Kidney tubule cell (primary cell): ENCODE data around the gene INHA.
A peak's percentile ranks its signal among the peaks of the same experiment; 100 is the strongest.

Experiments used
- DNase-seq: peaks from one replicate; pipeline ENCODE4 v3.0.0-alpha.2; 2018; ENCODE audit warnings: low spot score

INHA gene

DNA sequence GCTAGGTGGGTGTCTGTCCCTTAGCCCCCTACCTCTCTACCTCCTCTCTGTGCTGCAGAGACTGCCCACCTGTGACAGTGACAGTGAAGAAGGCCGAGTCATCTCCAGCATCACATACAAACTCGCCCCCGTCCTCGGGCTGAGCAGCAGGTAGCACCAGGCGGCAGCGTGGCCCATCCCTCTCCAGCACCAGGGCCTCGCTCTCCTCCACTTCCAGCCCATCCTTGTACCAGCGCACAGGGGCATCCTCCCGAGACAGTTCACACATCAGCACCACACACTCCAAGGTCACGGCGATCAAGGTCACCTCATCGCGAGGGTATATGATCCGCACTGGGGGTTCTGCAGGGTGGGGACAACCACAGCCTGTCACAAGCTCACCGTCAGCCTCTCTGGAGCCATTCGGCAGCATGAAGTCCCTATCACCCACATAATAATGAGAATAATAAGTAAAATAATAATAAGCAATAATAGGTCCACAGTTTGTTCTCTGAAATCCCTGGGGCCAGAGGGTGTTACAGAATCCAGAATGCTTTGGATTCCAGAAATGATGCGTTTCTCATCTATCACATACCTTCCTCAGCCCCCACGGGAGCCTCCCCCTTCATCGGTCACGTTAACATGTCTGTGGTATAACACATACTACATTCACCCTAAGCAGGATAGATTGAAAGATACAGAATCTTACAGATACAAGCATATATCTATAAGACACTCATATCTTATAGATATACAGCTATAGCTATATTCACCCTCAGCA, 12.8 kb upstream of the INHA start:
- DNase-seq = no peak

DNA sequence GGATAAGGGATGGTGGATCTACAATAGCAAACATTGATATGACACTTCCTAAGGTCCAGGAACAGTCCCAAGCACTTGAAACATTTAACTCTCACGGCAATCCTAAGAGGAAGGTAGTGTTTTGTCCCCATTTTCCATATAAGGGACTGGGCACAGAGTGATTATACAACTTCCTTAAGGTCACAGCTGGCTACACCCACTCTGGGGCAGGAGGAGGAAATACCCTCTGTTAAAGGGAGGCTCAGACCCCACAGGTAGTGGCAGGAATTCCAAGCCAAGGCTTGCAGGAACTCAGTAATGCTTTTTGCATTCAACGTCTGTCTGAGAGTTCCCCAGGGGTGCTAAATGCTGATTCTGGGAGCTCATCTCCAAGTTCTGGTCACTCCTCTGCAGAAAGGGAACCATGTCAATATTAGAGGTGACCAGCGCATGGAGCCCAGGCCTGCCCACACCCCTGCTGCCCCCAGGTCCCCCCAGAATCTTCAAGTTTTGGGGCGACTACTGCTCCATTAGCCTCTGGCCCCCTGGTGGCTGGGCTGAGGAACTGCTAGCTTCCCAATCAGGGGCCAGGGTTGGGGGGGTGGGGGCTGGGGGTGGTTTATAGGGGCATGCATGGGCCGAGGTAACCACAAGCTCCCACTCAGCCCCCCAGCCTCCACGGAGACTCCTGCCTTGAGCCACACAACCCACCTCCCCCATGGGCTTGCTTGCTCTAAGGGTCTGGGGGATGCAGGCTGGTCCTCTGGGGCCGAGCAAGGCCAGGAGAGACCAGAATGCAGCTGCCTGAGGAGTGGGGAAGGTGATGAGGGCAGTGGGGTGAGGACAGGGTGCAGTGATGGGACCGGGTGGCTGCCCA, 11.8 kb upstream of the INHA start:
- peak; percentile 64 for DNase-seq

DNA sequence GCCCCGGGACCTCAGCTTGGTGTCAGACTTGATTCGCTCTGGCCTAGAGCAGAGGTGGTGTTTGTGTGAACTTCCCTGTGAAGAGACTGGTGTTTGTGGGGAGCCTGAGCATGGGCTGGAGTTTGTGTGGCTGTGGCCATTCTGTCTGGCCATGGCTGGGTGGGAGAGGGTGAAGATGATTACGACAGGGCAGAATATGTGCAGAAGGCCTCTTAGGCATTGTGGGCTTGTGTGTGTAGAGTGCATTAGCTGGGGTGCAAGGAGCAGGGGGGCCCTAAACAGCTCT, 11.3 kb upstream of the INHA start:
- no peak for DNase-seq

DNA sequence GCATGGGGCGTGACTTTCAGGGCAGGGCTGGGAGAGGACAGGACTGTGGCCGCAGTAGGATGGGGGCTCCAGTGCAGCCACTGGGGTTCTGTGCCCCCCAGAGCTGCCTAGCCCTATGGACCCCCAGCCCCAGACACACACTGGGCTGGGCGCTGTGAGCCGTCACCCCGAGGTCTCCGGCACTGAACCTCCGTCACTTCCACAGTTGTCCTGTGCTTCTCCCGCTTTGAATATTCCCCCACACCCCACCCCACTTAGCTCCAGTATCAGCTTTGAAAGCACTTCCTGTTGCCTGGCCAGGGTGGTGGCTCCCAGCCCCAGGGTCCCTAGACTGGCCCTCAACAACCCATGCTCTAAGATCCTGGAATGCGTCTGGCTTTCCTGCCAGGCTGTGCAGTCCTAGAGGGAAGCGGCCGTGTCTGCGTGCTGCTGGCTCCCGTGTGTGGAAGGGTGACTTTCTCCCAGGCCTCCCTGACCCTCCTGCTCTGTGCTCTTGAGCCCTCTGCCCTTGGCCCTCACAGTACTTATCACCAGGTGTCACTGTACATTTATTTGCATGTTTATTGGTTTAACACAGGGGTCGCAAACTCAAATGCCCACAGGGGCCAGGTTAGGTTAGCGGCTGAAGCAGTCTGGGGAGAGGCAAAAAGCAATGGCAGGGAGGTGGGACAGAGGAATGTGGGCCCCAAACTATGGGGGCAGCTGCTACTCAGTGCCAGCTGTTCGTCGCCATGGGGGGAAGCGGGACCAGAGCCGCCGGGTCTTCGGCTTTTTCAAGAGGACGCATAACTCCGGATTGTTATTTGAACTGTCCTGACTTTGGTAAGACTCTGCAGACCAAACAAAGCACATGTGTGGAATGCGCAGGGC, 10.7 kb upstream of the INHA start:
- no peak for DNase-seq

DNA sequence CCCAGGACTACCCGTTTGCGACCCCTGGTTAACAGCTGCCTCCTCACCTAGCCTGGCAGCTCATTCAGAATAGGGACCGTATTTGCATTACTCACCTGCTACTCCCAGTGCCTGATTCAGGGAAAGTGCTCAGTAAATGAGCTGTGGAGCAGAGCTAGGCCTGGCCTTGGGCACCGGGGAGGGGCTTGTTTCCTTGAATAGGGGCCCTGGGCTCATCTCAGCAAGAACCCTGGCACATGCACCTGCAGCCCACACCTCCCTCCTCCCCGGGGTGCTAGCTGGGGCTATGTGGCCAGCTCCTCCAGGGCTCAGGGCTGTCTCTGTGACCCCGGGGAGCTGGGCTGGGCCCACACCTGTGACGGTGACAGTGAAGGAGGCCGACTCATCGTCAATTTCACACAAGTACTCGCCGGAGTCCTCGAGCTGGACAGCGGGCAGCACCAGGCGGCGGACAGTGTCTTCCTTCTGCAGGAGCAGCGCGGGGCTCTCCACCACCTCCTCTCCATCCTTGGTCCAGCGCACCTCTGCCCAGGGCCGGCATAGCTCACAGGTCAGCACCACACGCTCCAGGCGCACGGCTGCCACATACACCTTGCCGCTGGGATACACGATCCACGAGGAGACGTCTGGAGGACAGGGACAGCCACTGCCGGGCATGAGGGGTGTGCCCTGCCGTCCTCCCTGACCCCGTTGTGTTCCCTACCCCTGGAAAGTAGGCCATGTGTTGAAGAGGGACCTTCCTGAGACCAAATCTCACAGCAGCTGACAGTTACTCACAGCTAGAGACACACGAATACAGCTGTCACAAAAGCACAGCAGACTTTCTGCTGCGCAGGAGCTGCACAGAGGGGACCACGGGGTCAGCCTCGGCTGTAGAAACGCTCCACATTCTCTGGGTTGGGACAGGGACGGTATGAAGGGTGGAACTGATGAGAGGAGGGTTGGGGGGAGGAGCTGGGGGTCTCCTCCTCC, 9.8 kb upstream of the INHA start:
- no peak for DNase-seq

DNA sequence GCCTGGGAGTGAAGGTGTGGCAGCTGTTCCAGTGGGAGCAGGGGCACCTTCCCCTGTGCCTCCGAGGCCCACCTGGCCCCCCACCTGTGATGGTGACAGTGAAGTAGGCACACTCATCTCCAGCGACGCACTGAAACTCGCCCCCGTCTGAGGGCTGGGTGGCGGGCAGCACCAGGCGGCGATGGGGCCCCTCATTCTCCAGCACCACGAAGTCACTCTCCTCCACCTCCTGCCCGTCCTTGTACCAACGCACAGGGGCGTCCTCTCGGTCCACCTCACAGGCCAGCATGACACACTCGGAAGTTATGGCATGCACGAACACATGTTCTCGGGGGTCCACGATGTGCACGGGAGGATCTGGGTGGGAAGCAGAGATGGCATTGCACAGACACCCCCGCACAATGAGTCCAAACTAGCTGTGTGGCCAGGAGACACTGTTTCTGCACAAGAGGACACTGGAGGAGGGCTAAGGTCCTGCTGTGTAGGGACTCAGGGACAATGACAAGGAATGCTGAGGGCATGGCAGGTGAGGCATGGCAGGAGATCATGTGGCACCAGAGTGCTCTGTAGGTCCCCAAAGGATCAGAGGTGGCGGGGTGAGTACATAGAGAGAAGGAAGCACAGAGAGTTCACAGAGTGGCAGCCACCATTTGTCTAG, 8.7 kb upstream of the INHA start:
- no peak for DNase-seq

DNA sequence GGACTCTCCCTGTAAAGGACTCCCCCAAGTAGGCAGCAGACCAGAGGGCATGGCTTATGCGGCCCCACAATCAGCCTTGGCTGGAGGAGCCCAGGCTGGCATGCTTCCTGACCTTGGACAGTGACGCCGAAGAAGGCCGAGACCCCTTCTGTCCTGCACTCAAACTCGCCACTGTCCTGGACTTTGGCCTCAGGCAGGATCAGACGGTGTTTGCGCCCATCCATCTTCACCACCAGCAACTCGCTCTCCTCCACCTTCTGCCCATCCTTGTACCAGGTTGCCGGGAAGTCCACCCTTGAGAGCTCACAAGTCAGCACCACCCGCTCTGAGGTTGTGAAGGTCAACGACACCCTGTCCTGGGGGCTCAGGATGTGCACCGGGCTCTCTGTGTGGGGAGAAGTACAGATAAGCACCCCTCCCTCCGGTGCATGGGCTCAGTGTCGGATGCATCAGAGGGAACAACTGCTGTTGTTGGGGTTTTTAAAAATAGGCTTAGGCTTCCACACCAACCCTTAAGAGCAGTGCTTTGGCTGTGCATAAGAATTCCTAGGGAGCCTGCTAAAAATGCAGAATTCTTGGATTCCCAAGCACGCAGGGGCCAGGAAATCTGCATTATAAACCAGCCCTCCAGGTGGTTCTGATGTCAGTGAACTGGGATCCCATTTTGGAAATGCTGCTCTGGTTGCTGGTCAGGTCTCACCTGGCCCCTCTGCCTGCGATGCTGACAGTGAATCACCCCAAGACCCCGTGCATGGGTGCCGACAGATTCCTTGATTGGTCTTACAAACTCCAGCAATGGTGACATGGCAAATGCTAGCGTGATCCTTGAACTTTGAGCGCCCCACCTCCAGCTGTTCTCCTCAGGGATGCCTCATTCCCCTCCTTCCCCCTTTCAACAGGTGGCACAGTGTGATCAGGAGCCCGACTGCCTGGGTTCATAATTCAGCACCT, 6.7 kb upstream of the INHA start:
- no peak for DNase-seq

DNA sequence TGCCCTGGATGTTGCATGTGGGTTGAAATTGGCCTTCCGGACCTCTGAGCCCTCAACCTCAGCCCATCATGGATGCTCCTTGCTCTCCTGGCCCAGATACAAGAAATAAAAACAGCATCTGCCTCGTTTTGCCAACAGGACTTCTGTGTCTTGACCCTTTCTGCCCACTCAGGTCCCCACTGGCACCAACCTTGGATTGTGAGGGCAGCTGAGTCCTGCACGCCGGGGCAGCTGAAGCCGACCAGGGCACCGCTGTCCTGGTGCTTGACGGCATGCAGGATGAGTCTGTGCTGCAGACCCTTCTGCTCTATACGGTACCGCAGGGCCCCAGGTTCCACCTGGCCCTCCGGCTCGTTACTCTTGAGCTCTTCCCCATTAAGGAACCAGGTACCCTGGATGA, 5.5 kb upstream of the INHA start:
- DNase-seq = no peak

DNA sequence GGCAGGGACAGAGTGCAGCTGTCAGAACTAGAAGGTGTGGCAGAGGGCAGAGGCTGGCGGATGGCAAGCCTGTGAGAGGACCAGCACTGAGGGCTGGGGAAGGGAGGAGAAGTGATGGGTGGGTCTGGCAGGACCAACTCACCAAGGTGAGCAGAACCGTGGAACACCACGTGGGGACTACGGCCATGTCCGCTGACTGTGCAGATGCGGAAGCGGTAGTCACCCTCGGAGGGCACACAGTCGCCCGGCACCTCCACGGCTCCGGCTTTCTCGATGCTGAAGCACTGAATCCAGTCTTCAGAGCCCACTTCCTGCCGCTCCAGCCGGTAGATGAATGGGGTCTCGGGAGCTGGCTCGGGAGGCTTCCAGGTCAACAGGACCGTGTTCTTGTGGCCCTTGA, 5.0 kb upstream of the INHA start:
- DNase-seq = no peak

DNA sequence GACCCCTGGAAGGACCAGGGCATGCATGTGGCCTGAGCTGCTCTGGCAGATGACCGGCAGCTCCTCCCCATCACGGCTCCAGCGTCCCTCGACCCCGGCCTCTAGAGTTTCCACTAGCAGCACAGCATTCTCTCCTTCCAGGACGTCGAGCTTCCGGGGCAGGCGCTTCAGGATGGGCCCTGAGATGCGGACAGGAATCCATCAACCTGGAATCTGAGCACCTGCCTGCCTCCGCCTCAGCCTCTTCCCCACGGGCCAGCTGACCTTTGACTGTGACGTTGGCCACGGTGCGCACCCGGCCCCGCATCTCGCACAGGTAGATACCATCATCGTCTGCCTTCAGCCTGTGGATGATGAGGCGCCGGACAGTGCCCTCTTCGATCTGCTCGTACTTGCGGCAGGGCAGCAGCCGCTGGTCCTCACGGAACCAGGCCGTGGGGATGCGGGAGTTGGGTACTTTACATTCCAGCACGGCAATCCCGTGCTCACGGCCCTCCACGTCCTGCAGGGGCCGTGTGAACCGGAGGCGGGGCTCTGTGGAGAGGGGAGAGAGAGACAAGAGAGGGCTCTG, 4.2 kb upstream of the INHA start:
- DNase-seq = no peak

DNA sequence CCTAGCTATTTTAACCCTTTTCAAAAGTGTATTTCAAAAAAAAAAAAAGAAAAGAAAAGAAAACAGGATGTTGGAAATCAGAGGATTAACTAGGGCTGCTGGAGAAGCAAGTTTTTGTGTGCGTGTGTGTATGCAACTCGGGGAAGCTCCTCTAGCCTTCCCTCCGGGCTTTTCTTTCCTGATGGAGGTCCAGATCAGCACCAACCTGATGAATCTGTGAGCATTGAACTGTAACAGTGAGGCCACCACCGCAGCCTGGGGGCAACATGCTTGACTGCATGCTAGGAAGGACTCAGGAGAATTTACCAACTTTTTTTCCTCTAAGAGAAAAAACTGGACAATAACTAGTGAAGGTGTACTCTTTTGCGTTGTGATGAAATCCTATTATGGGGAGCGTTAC, 3.1 kb upstream of the INHA start:
- peak; percentile 83 for DNase-seq

DNA sequence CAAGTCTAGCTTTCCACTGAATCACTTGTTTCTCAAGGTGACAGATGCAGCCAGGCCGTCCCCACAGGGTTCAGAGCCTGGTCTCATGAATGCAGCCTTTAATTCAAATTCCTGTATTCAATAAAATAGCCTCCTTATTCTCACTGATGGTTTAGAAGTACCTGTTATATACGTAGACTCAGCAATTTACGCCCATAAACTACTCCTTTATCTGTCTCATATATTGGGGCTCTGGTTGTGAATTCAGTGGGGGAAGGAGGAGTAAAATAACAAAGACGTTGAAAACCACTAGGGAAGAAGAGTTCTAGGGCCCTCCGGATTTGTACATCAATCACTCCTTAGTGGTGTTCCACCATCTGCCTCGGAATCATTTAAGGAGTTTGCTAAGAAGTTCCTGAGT, 2.5 kb upstream of the INHA start:
- DNase-seq = no peak

DNA sequence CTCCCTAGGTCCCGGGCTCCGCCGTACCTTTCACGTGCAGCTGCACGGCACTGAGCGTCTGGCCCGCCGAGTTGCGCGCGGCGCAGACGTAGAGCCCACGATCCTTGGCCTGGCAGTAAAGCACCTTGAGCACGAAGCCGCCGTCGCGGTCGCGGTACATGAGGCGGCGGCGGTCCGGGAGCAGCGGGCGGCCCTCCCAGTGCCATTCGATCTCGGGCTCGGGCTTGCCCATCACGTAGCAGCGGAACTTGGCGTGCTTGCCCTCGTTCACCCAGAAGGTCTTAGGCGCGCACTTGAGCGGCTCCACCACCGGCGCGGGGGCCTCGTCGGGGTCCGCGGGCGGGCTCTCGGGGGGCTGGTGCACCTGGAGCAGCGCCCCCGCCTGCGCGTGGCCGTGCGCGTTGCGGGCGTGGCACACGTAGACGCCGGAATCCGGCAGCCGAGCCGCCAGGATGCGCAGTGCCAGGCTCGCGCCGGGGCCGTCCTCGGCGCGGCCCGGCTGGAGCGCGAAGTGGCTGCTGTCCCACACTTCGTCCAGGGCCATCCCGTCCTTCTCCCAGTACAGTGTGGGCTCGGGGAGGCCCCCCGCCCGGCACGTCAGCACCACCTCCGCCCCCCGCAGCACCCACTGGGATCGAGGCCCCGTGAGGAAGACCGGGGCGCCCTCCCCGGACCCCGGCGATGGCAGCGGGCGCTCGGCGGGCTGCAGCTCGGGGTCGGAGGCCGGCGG, 1.8 kb upstream of the INHA start:
- peak; percentile 29 for DNase-seq

DNA sequence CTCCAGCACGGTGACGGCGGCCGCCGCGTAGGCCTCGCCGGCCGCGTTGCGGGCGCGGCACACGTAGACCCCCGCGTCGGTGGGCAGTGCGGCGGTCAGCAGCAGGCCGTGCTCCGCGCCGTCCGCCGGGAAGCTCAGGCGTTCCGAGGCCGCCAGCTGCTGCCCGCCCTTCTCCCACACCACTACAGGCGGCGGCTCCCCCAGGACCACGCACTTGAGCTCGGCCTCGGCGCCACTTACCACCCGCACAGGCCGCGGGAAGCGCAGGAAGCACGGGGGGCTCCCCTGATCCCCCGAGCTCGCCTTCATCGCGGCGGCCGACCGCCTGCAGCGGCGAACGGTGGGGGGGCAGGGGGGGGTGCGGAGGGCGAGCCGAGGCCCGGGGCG, 1.2 kb upstream of the INHA start:
- DNase-seq = peak; percentile 15

DNA sequence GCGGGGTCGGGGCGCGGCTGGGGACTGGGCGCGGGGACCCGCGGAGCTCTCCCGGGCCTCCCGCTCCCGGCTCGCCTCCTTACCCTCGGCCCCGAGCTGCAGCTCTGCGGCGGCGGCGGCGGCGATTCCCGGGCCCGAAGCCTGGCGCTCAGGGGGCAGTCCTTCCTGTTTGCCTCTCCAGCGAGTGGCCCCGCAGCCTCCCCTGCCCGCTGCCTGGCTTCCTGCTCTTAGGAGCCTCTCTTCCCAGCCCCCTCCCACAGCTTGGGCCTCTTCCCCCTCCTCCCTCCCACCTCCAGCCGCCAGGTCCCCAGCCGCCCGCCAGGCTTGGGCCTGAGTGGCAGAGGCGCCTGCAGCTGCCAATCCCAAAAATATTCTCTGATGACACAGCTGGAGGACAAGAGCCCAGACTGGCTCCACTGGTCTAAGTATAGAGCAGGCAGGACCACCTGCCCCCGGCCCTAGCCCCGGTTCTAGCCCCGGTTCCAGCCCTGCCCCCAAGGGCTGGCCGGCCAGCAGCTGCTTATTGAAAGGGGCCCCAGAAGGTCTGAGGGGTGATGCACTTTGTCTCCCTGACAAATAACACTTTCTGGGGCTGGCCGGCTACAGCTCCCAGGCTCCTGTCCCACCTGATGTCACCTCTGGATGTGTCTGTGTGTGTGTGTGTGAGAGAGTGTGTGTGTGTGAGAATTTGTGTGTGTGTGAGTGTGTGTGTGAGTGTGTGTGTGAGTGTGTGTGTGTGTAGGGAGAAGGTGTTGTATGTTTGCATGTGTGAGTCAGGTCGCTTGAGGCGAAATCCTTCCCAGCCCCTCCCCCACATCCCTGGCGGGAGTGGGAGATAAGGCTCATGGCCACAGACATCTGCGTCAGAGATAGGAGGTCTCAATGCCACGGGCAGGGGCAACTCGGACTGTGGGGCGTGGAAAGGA, 536 bp upstream of the INHA start, which contains the start of gene OBSL1:
Gene OBSL1, minus strand, starts transcription at position 229 of the 926 bp plus-strand sequence. CDS start 307 bp downstream, outside the sequence.
- DNase-seq = peak; percentile 72

DNA sequence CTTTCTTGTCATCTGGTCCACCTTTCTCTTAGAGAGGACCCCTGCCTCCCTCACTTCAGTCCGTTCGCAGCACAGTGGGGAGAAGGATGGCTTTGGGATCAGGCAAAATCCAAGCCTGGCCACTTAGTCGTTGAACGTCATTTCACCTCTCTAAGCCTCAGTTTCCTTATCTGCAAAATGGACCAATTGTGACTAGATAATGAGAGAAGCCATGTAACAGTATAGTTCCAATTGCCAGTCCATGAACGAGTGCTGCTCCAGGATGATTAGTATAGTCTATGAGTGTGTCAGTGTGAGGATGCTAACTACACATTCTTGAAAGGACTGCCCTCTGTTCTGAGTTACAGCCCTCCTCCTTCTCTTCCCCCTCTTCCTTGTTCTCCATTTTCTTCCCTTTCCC, 1.1 kb downstream of the INHA start:
- DNase-seq = no peak

DNA sequence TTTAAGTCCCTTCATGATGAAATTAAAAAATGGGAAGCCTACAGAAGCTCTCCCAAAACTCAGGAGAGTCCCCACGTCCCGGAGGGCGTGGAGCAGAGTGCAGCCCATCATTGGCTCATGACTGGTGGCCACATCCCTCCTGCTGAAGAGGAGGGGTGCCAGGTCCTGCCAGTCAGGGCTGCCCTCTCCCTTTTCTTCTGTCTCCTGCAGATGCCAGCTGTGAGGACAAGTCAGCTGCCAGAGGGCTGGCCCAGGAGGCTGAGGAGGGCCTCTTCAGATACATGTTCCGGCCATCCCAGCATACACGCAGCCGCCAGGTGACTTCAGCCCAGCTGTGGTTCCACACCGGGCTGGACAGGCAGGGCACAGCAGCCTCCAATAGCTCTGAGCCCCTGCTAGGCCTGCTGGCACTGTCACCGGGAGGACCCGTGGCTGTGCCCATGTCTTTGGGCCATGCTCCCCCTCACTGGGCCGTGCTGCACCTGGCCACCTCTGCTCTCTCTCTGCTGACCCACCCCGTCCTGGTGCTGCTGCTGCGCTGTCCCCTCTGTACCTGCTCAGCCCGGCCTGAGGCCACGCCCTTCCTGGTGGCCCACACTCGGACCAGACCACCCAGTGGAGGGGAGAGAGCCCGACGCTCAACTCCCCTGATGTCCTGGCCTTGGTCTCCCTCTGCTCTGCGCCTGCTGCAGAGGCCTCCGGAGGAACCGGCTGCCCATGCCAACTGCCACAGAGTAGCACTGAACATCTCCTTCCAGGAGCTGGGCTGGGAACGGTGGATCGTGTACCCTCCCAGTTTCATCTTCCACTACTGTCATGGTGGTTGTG, 2.6 kb downstream of the INHA start:
- no peak for DNase-seq
